Vagina (tissue), 2 donors: ENCODE measurements around the gene LPAR1. TPM values are rescaled to one million over a fixed set of nuclear protein-coding genes. Genes with fewer than 3 reads are reported as not detected.
"Not testable (repeated sequence)": the region's sequence is repeated elsewhere in the genome, so short reads cannot be mapped to it uniquely, and the experiment has no call there.

Source experiments
- DNase-seq, 2 donors: peaks; one replicate each; pipeline ENCODE4 v3.0.0-alpha.2; 2017; ENCODE audit errors: extremely low spot score in 2 of 2
- H3K27ac ChIP-seq: fragments of 200-600 bp; sonication (generic); one replicate; pipeline ENCODE4 v1.5.1; 2019
- H3K27me3 ChIP-seq: fragments of 200-600 bp; sonication (generic); one replicate; pipeline ENCODE4 v1.5.1; 2019
- H3K36me3 ChIP-seq, 2 donors: fragments of 200-600 bp; sonication (generic); one replicate each; pipeline ENCODE4 v1.5.1; 2017 to 2019
- H3K4me1 ChIP-seq: fragments of 200-600 bp; sonication (generic); one replicate; pipeline ENCODE4 v1.5.1; 2019
- H3K4me3 ChIP-seq, 2 donors: fragments of 200-600 bp; sonication (generic); 1 replicate in 1 of 2; 2 replicates in 1 of 2; pipeline ENCODE4 v1.5.1; 2016 to 2019
- H3K9me3 ChIP-seq: fragments of 200-600 bp; sonication (generic); one replicate; pipeline ENCODE4 v1.5.1; 2019
- CTCF ChIP-seq, 3 experiments: fragments of 450-650 bp in 2 of 3; fragments of 200-600 bp in 1 of 3; sonication (generic) in 1 of 3; IDR thresholded peaks; one replicate each; pipeline ENCODE4 v1.5.1; 2017 to 2019; ENCODE audit warnings: antibody characterized with exemption in 3 of 3, mild to moderate bottlenecking in 2 of 3, moderate library complexity in 2 of 3
- POLR2A ChIP-seq, 2 donors: fragments of 450-650 bp; IDR thresholded peaks; one replicate each; pipeline ENCODE4 v1.6.1; 2017; ENCODE audit warnings: antibody characterized with exemption in 2 of 2, mild to moderate bottlenecking in 2 of 2, moderate library complexity in 2 of 2
- POLR2AphosphoS5 ChIP-seq, 2 donors: sonication (generic); formaldehyde crosslinking; IDR thresholded peaks; one replicate each; pipeline ENCODE4 v1.9.0; 2017; ENCODE audit warnings: antibody characterized with exemption in 2 of 2, mild to moderate bottlenecking in 2 of 2, low read depth in 1 of 2; ENCODE audit not compliant: insufficient read depth in 1 of 2
- intact Hi-C: fragments of 100-400 bp; cut with DNase I; formaldehyde crosslinking; loops from one replicate; pipeline ENCODE4 v1.15.1; 2023
- total RNA-seq: library from RNA; depleted of rRNA; stranded (reverse); fragments of >200 nt; gene quantifications from one replicate; pipeline ENCODE4 v1.2.3, GENCODE V29; 2016

The LPAR1 gene
- total RNA-seq, 1 donor from 2014 or later = 83.0 TPM

- no peak overlapping the region for H3K4me3 ChIP-seq
- intact Hi-C loops = no loop called here
- no peak for DNase-seq
- no peaks in the 10 kb centered on the region for H3K9me3 ChIP-seq
- H3K4me1 ChIP-seq = peaks cover 5% of the 10 kb centered on the region
- no peaks in the 10 kb centered on the region for H3K27me3 ChIP-seq
- H3K27ac ChIP-seq = no peak overlapping the region
- TF ChIP-seq POLR2A (IDR thresholded peaks at IDR 0.05) (no peak), CTCF (IDR thresholded peaks at IDR 0.05) (no peak), POLR2AphosphoS5 (IDR thresholded peaks at IDR 0.05; ENCODE audit: insufficient read depth in 1 of 2, low read depth in 1 of 2) (no peak)
- H3K36me3 ChIP-seq = peaks cover 0 to 6% of the 10 kb centered on the region in 2 donors
These were observed 163.2 kb downstream of the LPAR1 start for GRCh38 chr9:110874963-110875674.

GRCh38 chr9:110872920-110873319 lies 165.3 kb downstream of the LPAR1 start:
- Histone ChIP-seq H3K27ac (no peak overlapping the region), H3K36me3 (peaks cover 0 to 6% of the 10 kb centered on the region in 2 donors), H3K4me1 (peaks cover 3% of the 10 kb centered on the region), H3K9me3 (no peaks in the 10 kb centered on the region), H3K4me3 (no peak overlapping the region), H3K27me3 (no peaks in the 10 kb centered on the region)
- DNase-seq = no peak
- intact Hi-C loops = no loop called here
- TF ChIP-seq CTCF (IDR thresholded peaks at IDR 0.05) (no peak), POLR2A (IDR thresholded peaks at IDR 0.05) (no peak), POLR2AphosphoS5 (IDR thresholded peaks at IDR 0.05; ENCODE audit: insufficient read depth in 1 of 2, low read depth in 1 of 2) (no peak)

- intact Hi-C loops = no loop called here
- DNase-seq = no peak
- Histone ChIP-seq H3K27me3 (no peaks in the 10 kb centered on the region), H3K36me3 (peaks cover 0 to 6% of the 10 kb centered on the region in 2 donors), H3K9me3 (no peaks in the 10 kb centered on the region), H3K4me1 (no peaks in the 10 kb centered on the region), H3K4me3 (no peak overlapping the region), H3K27ac (no peak overlapping the region)
- TF ChIP-seq CTCF (IDR thresholded peaks at IDR 0.05) = no peak
- no peak for TF ChIP-seq POLR2A (IDR thresholded peaks at IDR 0.05)
- no peak for TF ChIP-seq POLR2AphosphoS5 (IDR thresholded peaks at IDR 0.05; ENCODE audit: insufficient read depth in 1 of 2, low read depth in 1 of 2)
These were observed 166.5 kb downstream of the LPAR1 start for GRCh38 chr9:110871736-110872135.

- Histone ChIP-seq H3K4me3 (no peak overlapping the region), H3K4me1 (no peaks in the 10 kb centered on the region), H3K27ac (no peak overlapping the region), H3K9me3 (no peaks in the 10 kb centered on the region), H3K27me3 (no peaks in the 10 kb centered on the region), H3K36me3 (peaks cover 0 to 2% of the 10 kb centered on the region in 2 donors)
- TF ChIP-seq CTCF (IDR thresholded peaks at IDR 0.05) (no peak), POLR2A (IDR thresholded peaks at IDR 0.05) (no peak), POLR2AphosphoS5 (IDR thresholded peaks at IDR 0.05; ENCODE audit: insufficient read depth in 1 of 2, low read depth in 1 of 2) (no peak)
- no peak for DNase-seq
- intact Hi-C loops = no loop called here
These were observed 168.3 kb downstream of the LPAR1 start for GRCh38 chr9:110869931-110870330.

- H3K27ac ChIP-seq = no peak overlapping the region
- H3K27me3 ChIP-seq = no peaks in the 10 kb centered on the region
- H3K4me1 ChIP-seq = no peaks in the 10 kb centered on the region
- H3K36me3 ChIP-seq = no peaks in the 10 kb centered on the region
- DNase-seq = no peak
- no peaks in the 10 kb centered on the region for H3K9me3 ChIP-seq
- intact Hi-C loops = no loop called here
- no peak overlapping the region for H3K4me3 ChIP-seq
- no peak for TF ChIP-seq POLR2A (IDR thresholded peaks at IDR 0.05)
- no peak for TF ChIP-seq POLR2AphosphoS5 (IDR thresholded peaks at IDR 0.05; ENCODE audit: insufficient read depth in 1 of 2, low read depth in 1 of 2)
- TF ChIP-seq CTCF (IDR thresholded peaks at IDR 0.05) = no peak
These were observed 174.3 kb downstream of the LPAR1 start for GRCh38 chr9:110864011-110864410.

- H3K27me3 ChIP-seq, H3K4me3 ChIP-seq, H3K9me3 ChIP-seq, intact Hi-C loops, H3K27ac ChIP-seq, H3K36me3 ChIP-seq, H3K4me1 ChIP-seq, DNase-seq: not testable (repeated sequence)
These were observed 176.7 kb downstream of the LPAR1 start for GRCh38 chr9:110861370-110862110.
